ENCODE results near the gene LRRFIP1.

DNA sequence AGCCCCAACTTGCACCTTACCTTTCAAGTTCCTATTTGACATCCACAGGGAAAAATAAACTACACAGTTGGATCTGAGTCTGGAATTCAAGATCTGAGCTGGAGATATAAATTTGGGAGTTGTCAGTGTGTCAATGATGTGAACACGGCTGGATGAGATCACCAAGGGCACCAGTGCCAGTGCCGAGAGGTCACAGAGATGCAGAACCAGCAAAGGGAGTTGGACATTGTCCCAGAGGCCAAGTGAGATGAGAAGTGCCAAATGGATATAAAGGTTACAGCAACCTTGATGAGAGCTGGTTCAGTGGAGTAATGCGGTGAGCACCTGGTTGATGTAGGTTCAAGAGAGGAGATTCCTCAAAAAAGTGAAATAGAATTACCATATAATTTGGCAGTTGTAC is 24.8 kb downstream of the LRRFIP1 start:
- TF ChIP-seq, protein P1, sequence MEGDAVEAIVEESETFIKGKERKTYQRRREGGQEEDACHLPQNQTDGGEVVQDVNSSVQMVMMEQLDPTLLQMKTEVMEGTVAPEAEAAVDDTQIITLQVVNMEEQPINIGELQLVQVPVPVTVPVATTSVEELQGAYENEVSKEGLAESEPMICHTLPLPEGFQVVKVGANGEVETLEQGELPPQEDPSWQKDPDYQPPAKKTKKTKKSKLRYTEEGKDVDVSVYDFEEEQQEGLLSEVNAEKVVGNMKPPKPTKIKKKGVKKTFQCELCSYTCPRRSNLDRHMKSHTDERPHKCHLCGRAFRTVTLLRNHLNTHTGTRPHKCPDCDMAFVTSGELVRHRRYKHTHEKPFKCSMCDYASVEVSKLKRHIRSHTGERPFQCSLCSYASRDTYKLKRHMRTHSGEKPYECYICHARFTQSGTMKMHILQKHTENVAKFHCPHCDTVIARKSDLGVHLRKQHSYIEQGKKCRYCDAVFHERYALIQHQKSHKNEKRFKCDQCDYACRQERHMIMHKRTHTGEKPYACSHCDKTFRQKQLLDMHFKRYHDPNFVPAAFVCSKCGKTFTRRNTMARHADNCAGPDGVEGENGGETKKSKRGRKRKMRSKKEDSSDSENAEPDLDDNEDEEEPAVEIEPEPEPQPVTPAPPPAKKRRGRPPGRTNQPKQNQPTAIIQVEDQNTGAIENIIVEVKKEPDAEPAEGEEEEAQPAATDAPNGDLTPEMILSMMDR (IDR thresholded peaks at IDR 0.05) = no peak
- TF ChIP-seq, protein P2, sequence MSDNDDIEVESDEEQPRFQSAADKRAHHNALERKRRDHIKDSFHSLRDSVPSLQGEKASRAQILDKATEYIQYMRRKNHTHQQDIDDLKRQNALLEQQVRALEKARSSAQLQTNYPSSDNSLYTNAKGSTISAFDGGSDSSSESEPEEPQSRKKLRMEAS (IDR thresholded peaks at IDR 0.05) = no peak
- TF ChIP-seq EP300 (IDR thresholded peaks at IDR 0.05) (no peak), ZFP36 (IDR thresholded peaks at IDR 0.05; ENCODE audit: borderline replicate concordance, partially characterized antibody) (no peak), JUN (IDR thresholded peaks at IDR 0.05) (no peak), POLR2AphosphoS2 (conservative IDR thresholded peaks at IDR 0.05; ENCODE audit: low read length) (no peak)
- TF ChIP-seq, protein P3, sequence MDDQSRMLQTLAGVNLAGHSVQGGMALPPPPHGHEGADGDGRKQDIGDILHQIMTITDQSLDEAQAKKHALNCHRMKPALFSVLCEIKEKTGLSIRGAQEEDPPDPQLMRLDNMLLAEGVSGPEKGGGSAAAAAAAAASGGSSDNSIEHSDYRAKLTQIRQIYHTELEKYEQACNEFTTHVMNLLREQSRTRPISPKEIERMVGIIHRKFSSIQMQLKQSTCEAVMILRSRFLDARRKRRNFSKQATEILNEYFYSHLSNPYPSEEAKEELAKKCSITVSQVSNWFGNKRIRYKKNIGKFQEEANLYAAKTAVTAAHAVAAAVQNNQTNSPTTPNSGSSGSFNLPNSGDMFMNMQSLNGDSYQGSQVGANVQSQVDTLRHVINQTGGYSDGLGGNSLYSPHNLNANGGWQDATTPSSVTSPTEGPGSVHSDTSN (IDR thresholded peaks at IDR 0.05) = no peak

Data from A549 (cell line).